Measurements from ENCODE around the gene CLASP1. TPM values are rescaled to one million over a fixed set of nuclear protein-coding genes. Genes with fewer than 3 reads are reported as not detected.

Gene CLASP1
- total and polyA plus RNA-seq, 4 donors: 7.5 to 50.0 (median 21.9) TPM

GRCh38 chr2:121520641-121520994, 128.6 kb downstream of the CLASP1 start:
- no peaks in the 10 kb centered on the region for H3K9me3 ChIP-seq (ENCODE audit: control insufficient read depth in 4 of 4, low read length in 3 of 4)
- H3K36me3 ChIP-seq (ENCODE audit: control insufficient read depth in 4 of 4, insufficient read depth in 3 of 4, low read depth in 1 of 4, low read length in 3 of 4): peaks cover 5 to 29% (median 15%) of the 10 kb centered on the region in 4 donors
- no peak for DNase-seq (ENCODE audit: low spot score)

More at GRCh38 chr2:121520641-121520994, 128.6 kb downstream of the CLASP1 start:
- Histone ChIP-seq H3K4me3 (ENCODE audit: low read depth in 1 of 3, low read length in 3 of 3) (no peak overlapping the region), H3K4me1 (ENCODE audit: control insufficient read depth in 4 of 4, insufficient read depth in 4 of 4, low read length in 3 of 4) (peaks cover 0 to 3% (median 3%) of the 10 kb centered on the region in 4 donors), H3K27me3 (ENCODE audit: control insufficient read depth in 4 of 4, insufficient read depth in 4 of 4, low read length in 3 of 4) (no peaks in the 10 kb centered on the region), H3K27ac (ENCODE audit: low read depth in 1 of 2, low read length in 2 of 2) (no peak overlapping the region), H3K9ac (ENCODE audit: low read depth in 1 of 2, low read length in 2 of 2) (no peak overlapping the region)
- TF ChIP-seq JUND (IDR thresholded peaks at IDR 0.05) (no peak), SP1 (IDR thresholded peaks at IDR 0.05) (no peak), RAD21 (IDR thresholded peaks at IDR 0.05) (no peak), REST (IDR thresholded peaks at IDR 0.05) (no peak), MAX (IDR thresholded peaks at IDR 0.05) (no peak), FOXA2 (IDR thresholded peaks at IDR 0.05) (no peak), FOXA1 (IDR thresholded peaks at IDR 0.05) (no peak), HNF4A (conservative IDR thresholded peaks at IDR 0.05) (no peak), YY1 (IDR thresholded peaks at IDR 0.05) (no peak), NR2F2 (IDR thresholded peaks at IDR 0.05) (no peak), RXRA (IDR thresholded peaks at IDR 0.05) (no peak)
- TF ChIP-seq, protein P1, sequence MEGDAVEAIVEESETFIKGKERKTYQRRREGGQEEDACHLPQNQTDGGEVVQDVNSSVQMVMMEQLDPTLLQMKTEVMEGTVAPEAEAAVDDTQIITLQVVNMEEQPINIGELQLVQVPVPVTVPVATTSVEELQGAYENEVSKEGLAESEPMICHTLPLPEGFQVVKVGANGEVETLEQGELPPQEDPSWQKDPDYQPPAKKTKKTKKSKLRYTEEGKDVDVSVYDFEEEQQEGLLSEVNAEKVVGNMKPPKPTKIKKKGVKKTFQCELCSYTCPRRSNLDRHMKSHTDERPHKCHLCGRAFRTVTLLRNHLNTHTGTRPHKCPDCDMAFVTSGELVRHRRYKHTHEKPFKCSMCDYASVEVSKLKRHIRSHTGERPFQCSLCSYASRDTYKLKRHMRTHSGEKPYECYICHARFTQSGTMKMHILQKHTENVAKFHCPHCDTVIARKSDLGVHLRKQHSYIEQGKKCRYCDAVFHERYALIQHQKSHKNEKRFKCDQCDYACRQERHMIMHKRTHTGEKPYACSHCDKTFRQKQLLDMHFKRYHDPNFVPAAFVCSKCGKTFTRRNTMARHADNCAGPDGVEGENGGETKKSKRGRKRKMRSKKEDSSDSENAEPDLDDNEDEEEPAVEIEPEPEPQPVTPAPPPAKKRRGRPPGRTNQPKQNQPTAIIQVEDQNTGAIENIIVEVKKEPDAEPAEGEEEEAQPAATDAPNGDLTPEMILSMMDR (IDR thresholded peaks at IDR 0.05; ENCODE audit: low read depth, low read length, missing input control): no peak
- TF ChIP-seq, protein P2, sequence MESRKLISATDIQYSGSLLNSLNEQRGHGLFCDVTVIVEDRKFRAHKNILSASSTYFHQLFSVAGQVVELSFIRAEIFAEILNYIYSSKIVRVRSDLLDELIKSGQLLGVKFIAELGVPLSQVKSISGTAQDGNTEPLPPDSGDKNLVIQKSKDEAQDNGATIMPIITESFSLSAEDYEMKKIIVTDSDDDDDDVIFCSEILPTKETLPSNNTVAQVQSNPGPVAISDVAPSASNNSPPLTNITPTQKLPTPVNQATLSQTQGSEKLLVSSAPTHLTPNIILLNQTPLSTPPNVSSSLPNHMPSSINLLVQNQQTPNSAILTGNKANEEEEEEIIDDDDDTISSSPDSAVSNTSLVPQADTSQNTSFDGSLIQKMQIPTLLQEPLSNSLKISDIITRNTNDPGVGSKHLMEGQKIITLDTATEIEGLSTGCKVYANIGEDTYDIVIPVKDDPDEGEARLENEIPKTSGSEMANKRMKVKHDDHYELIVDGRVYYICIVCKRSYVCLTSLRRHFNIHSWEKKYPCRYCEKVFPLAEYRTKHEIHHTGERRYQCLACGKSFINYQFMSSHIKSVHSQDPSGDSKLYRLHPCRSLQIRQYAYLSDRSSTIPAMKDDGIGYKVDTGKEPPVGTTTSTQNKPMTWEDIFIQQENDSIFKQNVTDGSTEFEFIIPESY (IDR thresholded peaks at IDR 0.05): no peak
- WGBS: 93% methylated on average over 3 of the region's 3 CpGs
